Mesothelial cell of epicardium (in vitro differentiated cells): ENCODE results near the gene HIRIP3. TPM values are rescaled to one million over a fixed set of nuclear protein-coding genes. Genes with fewer than 3 reads are reported as not detected.

Experiments
- DNase-seq, 2 experiments: peaks; one replicate each; pipeline ENCODE4 v3.0.0; 2021; ENCODE audit warnings: low spot score in 2 of 2; ENCODE audit not compliant: unreplicated experiment in 2 of 2
- H3K27ac Mint-ChIP-seq: 2 replicates; pipeline ENCODE4 v1.8.0; 2021; ENCODE audit warnings: mixed read lengths
- H3K27me3 Mint-ChIP-seq: 2 replicates; pipeline ENCODE4 v1.8.0; 2021; ENCODE audit warnings: low read depth, mixed read lengths
- H3K36me3 Mint-ChIP-seq: 2 replicates; pipeline ENCODE4 v1.8.0; 2021; ENCODE audit warnings: mixed read lengths
- H3K4me1 Mint-ChIP-seq: 2 replicates; pipeline ENCODE4 v1.8.0; 2021; ENCODE audit warnings: mixed read lengths
- H3K4me3 Mint-ChIP-seq: 2 replicates; pipeline ENCODE4 v1.8.0; 2021; ENCODE audit warnings: mild to moderate bottlenecking, moderate library complexity, mixed read lengths
- H3K9me3 Mint-ChIP-seq: 2 replicates; pipeline ENCODE4 v1.8.0; 2021; ENCODE audit warnings: mixed read lengths
- total RNA-seq: library from RNA; stranded (reverse); gene quantifications from 3 replicates; pipeline ENCODE4 v1.2.1, GENCODE V29; 2021
- TF ChIP-seq, protein P1 (sequence below): fragments of 200-600 bp; sonication (generic); IDR thresholded peaks from one replicate; pipeline ENCODE4 v1.5.0; 2021; ENCODE audit warnings: antibody characterized with exemption; ENCODE audit not compliant: unreplicated experiment

HIRIP3 gene
- total RNA-seq, 1 donor from 2014 or later: 9.7 TPM

DNA sequence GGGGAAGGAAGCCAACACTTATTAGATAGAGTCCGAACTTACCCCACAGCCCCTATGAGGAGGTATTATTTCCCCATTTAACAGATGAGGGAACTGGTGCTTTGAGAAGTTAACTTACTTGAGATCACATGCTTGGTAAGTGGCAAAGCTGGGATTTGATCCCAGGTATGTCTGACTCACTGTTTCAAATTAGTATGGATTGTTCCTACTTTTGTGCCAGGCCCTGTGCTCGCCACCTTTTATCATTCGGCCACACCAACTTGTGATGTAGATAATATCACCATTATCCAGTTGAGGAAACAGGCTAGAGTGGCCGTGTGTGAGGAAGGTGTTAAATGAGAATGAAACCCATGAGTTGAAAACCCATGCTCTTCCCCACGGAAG is 10.7 kb downstream of the HIRIP3 start:
- no peaks in the 10 kb centered on the region for H3K4me1 Mint-ChIP-seq
- H3K36me3 Mint-ChIP-seq: peaks cover 45% of the 10 kb centered on the region
- no peak overlapping the region for H3K4me3 Mint-ChIP-seq
- H3K27me3 Mint-ChIP-seq: no peaks in the 10 kb centered on the region
- TF ChIP-seq, protein P1, sequence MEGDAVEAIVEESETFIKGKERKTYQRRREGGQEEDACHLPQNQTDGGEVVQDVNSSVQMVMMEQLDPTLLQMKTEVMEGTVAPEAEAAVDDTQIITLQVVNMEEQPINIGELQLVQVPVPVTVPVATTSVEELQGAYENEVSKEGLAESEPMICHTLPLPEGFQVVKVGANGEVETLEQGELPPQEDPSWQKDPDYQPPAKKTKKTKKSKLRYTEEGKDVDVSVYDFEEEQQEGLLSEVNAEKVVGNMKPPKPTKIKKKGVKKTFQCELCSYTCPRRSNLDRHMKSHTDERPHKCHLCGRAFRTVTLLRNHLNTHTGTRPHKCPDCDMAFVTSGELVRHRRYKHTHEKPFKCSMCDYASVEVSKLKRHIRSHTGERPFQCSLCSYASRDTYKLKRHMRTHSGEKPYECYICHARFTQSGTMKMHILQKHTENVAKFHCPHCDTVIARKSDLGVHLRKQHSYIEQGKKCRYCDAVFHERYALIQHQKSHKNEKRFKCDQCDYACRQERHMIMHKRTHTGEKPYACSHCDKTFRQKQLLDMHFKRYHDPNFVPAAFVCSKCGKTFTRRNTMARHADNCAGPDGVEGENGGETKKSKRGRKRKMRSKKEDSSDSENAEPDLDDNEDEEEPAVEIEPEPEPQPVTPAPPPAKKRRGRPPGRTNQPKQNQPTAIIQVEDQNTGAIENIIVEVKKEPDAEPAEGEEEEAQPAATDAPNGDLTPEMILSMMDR: no peak
- H3K9me3 Mint-ChIP-seq: no peaks in the 10 kb centered on the region
- H3K27ac Mint-ChIP-seq: no peak overlapping the region
- no peak for DNase-seq

DNA sequence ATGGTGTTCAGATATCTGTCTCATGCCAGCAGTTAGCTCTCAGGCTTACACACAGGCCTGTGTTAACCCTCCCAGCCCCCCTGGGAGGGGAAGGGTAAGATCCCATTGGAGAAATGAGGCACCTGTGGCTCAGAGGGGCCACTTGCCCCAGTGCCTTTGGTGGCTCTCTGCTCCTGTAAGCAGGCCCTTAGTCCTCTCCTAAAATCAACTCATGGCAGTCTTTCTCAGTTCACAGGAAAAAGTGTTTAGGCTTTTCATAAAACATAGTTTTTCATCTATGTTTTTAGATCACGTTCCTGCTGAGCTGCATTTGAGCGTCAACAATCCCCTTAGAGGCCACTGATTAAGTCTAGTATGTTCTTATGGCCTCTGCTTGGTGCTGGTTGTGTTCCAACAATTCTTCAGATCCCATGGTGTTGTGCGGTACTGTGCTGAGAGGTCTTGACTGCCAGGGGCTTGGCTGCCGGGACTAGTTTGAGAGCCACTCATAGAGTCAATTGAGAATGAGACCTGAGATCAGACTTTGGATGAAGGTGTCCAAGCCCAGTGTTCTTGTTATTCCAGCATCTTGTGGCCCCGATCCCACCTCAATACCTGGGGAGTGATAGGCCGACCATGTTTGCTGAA is 11.2 kb downstream of the HIRIP3 start:
- no peak for DNase-seq
- Mint-ChIP-seq H3K4me1 (no peaks in the 10 kb centered on the region), H3K27ac (no peak overlapping the region), H3K4me3 (no peak overlapping the region), H3K9me3 (no peaks in the 10 kb centered on the region), H3K27me3 (no peaks in the 10 kb centered on the region), H3K36me3 (peaks cover 49% of the 10 kb centered on the region)
- TF ChIP-seq, protein P1: no peak

DNA sequence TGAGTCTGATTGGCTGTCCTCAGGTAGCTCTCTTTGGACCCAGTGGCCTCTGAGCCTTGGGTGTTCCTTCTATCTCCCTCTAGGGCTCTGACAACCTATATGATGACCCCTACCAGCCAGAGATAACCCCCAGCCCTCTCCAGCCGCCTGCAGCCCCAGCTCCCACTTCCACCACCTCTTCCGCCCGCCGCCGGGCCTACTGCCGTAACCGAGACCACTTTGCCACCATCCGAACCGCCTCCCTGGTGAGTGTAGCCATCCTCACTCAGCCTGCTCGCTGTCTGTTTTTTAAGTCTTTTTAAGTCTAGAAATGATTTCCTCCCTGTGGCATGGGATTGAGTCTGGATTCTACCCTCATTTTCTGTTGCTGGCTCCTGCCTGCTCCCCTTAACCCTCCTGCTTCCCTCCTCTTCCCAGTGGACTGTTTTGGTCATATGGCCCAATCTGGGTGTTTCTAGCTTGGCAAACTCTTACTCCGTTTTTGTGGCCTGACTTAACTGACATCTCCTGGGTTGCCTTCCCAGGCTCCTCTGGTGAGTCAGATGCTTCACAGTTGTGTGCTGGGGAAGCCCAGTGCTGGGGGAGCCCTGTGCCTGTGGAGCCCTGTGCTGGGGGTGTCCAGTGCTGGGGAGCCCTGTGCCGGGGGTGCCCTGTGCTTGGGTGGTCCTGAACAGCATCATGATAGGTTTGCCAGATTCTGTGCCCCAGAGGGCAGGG is 11.8 kb downstream of the HIRIP3 start:
- Mint-ChIP-seq H3K4me1 (no peaks in the 10 kb centered on the region), H3K9me3 (no peaks in the 10 kb centered on the region), H3K4me3 (no peak overlapping the region), H3K27ac (no peak overlapping the region), H3K36me3 (peaks cover 55% of the 10 kb centered on the region), H3K27me3 (no peaks in the 10 kb centered on the region)
- DNase-seq: no peak
- TF ChIP-seq, protein P1: no peak

DNA sequence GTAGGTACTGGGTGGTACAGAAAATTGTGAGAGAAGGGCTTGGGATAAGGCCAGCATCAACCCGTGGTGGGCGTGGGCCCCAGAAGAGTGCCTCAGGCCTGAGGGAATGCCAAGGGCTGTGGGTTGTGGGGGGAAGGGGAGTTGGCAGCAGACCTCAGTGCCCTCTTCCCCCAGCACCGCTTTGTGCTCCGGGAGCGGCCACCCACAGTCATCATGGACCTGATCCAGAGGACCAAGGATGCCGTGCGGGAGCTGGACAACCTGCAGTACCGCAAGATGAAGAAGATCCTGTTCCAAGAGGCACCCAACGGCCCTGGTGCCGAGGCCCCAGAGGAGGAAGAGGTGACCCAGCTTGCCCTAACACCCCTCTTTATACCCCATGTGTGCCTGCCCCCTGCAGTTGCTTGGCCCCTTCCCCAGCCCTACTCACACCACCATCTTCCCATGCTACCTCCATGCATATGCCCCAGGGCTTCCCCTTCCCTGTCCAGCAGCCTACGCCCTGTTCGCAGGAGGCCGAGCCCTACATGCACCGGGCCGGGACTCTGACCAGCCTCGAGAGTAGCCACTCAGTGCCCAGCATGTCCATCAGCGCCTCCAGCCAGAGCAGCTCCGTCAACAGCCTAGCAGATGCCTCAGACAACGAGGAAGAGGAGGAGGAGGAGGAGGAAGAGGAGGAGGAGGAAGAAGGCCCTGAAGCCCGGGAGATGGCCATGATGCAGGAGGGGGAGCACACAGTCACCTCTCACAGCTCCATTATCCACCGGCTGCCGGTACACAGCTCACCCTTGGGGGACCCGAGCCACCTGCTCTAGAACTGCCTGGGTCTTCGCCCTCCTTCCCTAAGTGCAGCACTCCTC is 12.6 kb downstream of the HIRIP3 start:
- no peaks in the 10 kb centered on the region for H3K27me3 Mint-ChIP-seq
- no peak overlapping the region for H3K27ac Mint-ChIP-seq
- no peak for DNase-seq
- peaks cover 51% of the 10 kb centered on the region for H3K36me3 Mint-ChIP-seq
- no peaks in the 10 kb centered on the region for H3K9me3 Mint-ChIP-seq
- TF ChIP-seq, protein P1: no peak
- no peaks in the 10 kb centered on the region for H3K4me1 Mint-ChIP-seq
- H3K4me3 Mint-ChIP-seq: no peak overlapping the region

DNA sequence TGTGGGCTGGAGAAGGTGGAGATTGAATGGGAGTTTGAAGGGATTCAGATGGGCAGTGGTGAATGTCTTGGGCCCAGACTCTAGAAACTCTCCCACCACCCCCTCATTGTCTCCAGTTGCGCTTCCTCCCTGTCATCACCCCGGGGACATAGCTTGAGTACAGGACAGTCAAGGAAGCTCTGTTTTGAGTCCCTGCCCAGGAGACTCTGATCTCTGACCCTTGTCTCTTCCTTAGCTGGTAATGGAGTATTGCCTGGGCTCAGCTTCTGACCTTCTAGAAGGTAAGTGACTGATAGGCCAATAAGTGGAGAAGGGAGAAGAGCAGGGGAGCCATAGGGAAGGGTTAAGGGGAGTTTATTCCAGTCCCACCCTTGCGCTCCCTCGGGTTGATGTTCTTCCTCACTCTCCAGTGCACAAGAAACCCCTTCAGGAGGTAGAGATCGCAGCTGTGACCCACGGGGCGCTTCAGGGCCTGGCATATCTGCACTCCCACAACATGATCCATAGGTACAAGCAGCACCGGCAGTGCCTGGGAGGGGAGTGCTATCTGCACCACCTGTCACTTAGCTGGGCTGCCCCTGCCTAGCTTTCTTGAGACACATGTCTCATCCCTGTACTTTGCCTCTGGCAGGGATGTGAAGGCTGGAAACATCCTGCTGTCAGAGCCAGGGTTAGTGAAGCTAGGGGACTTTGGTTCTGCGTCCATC is 16.7 kb downstream of the HIRIP3 start:
- DNase-seq: no peak
- peaks cover 33% of the 10 kb centered on the region for H3K36me3 Mint-ChIP-seq
- H3K27me3 Mint-ChIP-seq: no peaks in the 10 kb centered on the region
- peaks cover 29% of the 10 kb centered on the region for H3K4me1 Mint-ChIP-seq
- TF ChIP-seq, protein P1: no peak
- no peak overlapping the region for H3K27ac Mint-ChIP-seq
- H3K4me3 Mint-ChIP-seq: no peak overlapping the region
- H3K9me3 Mint-ChIP-seq: no peaks in the 10 kb centered on the region
